Ovary (tissue), 3 donors: ENCODE data around the gene CLN3.

ENCODE experiments used
- POLR2A ChIP-seq: fragments of 450-650 bp; IDR thresholded peaks from one replicate; pipeline ENCODE4 v1.6.1; 2017; ENCODE audit warnings: antibody characterized with exemption, mild to moderate bottlenecking, moderate library complexity
- TF ChIP-seq, protein P1 (sequence below), 3 donors: fragments of 450-650 bp in 2 of 3; fragments of 200-600 bp in 1 of 3; IDR thresholded peaks; one replicate each; pipeline versions ENCODE4 v1.5.1 to v1.8.0; 2016 to 2022; ENCODE audit warnings: antibody characterized with exemption in 3 of 3, mild to moderate bottlenecking in 1 of 3
- donor health status: DM: no; HTN: no; CAD: no.

DNA sequence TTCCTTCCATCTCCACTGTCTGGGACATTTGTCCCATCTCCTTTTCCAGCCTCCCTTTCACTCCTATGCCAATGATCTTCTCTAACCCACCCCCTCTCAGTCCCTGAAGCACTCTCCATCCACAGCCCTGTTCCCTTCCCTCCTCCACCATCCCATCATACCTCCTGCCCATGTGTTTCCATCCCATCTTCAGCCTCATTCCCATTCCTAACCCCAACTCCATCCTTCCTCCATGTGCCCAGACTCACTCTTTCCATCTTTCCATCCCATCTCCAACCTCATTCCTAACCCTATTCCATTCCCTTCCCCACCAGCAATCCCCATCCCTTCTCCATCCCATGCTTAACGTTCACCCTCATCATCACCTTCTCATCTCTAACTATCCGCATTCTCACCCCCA lies 10.4 kb upstream of the CLN3 start:
- TF ChIP-seq, protein P1, sequence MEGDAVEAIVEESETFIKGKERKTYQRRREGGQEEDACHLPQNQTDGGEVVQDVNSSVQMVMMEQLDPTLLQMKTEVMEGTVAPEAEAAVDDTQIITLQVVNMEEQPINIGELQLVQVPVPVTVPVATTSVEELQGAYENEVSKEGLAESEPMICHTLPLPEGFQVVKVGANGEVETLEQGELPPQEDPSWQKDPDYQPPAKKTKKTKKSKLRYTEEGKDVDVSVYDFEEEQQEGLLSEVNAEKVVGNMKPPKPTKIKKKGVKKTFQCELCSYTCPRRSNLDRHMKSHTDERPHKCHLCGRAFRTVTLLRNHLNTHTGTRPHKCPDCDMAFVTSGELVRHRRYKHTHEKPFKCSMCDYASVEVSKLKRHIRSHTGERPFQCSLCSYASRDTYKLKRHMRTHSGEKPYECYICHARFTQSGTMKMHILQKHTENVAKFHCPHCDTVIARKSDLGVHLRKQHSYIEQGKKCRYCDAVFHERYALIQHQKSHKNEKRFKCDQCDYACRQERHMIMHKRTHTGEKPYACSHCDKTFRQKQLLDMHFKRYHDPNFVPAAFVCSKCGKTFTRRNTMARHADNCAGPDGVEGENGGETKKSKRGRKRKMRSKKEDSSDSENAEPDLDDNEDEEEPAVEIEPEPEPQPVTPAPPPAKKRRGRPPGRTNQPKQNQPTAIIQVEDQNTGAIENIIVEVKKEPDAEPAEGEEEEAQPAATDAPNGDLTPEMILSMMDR (IDR thresholded peaks at IDR 0.05) = no peak
- no peak for TF ChIP-seq POLR2A
